ENCODE results near the gene ZNF148. TPM values are rescaled to one million over a fixed set of nuclear protein-coding genes. Genes with fewer than 3 reads are reported as not detected.
"Not testable (repeated sequence)": the region's sequence is repeated elsewhere in the genome, so short reads cannot be mapped to it uniquely, and the experiment has no call there.

Gene ZNF148
- total RNA-seq: 25.9 TPM

GRCh38 chr3:125374996-125375941 lies at the start of gene ZNF148:
Gene ZNF148 (minus strand): TSS chr3:125375325. CDS start chr3:125313640, 61,685 bp downstream.
- DNase-seq: peak; percentile 74

GRCh38 chr3:125418306-125418705 lies 43.2 kb upstream of the ZNF148 start:
- no peak for DNase-seq

- no peak for DNase-seq
Measured at GRCh38 chr3:125416235-125416634, 41.1 kb upstream of the ZNF148 start.

- DNase-seq: no peak
Measured at GRCh38 chr3:125414669-125415068, 39.5 kb upstream of the ZNF148 start.

GRCh38 chr3:125410922-125411321 lies 35.8 kb upstream of the ZNF148 start:
- DNase-seq: no peak

- DNase-seq: no peak
Measured at GRCh38 chr3:125406070-125406469, 30.9 kb upstream of the ZNF148 start.

- not testable (repeated sequence) for DNase-seq
Measured at GRCh38 chr3:125405515-125405914, 30.4 kb upstream of the ZNF148 start.

- DNase-seq: no peak
Measured at GRCh38 chr3:125403789-125404188, 28.7 kb upstream of the ZNF148 start.

GRCh38 chr3:125402639-125403038 lies 27.5 kb upstream of the ZNF148 start:
- no peak for DNase-seq

- no peak for DNase-seq
Measured at GRCh38 chr3:125401402-125401801, 26.3 kb upstream of the ZNF148 start.

GRCh38 chr3:125398952-125399351 lies 23.8 kb upstream of the ZNF148 start:
- DNase-seq: no peak

GRCh38 chr3:125395091-125395490 lies 20.0 kb upstream of the ZNF148 start:
- no peak for DNase-seq

GRCh38 chr3:125394406-125394805 lies 19.3 kb upstream of the ZNF148 start:
- DNase-seq: no peak

- DNase-seq: no peak
Measured at GRCh38 chr3:125389282-125389681, 14.2 kb upstream of the ZNF148 start.

GRCh38 chr3:125388369-125388768 lies 13.2 kb upstream of the ZNF148 start:
- not testable (repeated sequence) for DNase-seq

GRCh38 chr3:125386811-125387210 lies 11.7 kb upstream of the ZNF148 start:
- no peak for DNase-seq

GRCh38 chr3:125383744-125384143 lies 8.6 kb upstream of the ZNF148 start:
- DNase-seq: no peak

GRCh38 chr3:125382298-125382697 lies 7.2 kb upstream of the ZNF148 start:
- no peak for DNase-seq

GRCh38 chr3:125381743-125382142 lies 6.6 kb upstream of the ZNF148 start:
- DNase-seq: no peak

GRCh38 chr3:125381314-125381713 lies 6.2 kb upstream of the ZNF148 start:
- no peak for DNase-seq

- no peak for DNase-seq
Measured at GRCh38 chr3:125379483-125379882, 4.4 kb upstream of the ZNF148 start.

- no peak for DNase-seq
Measured at GRCh38 chr3:125378762-125379161, 3.6 kb upstream of the ZNF148 start.

- no peak for DNase-seq
Measured at GRCh38 chr3:125375950-125376679, 990 bp upstream of the ZNF148 start.

Data from skin of body (tissue), 2 donors.